CD14-positive monocyte (primary cell): ENCODE results near the gene MICAL2. TPM values are rescaled to one million over a fixed set of nuclear protein-coding genes. Genes with fewer than 3 reads are reported as not detected.
A peak's percentile ranks its signal among the peaks of the same experiment; 100 is the strongest.

Source experiments
- DNase-seq, 3 donors: peaks; one replicate each; pipeline ENCODE4 v3.0.0-alpha.2; 2011 to 2022
- H2AFZ ChIP-seq: 2 replicates; pipeline ENCODE4 v1.6.0; 2012; ENCODE audit warnings: mild to moderate bottlenecking, low read depth, low read length, inconsistent platforms; ENCODE audit not compliant: insufficient read depth, poor library complexity, severe bottlenecking
- H3K27ac ChIP-seq, 2 donors: 1 replicate in 1 of 2; 2 replicates in 1 of 2; pipeline ENCODE4 v1.5.1; 2012 to 2013; ENCODE audit warnings: low read length in 2 of 2, control low read depth in 1 of 2, inconsistent platforms in 1 of 2, low read depth in 1 of 2, mild to moderate bottlenecking in 1 of 2
- H3K27me3 ChIP-seq, 2 donors: one replicate each; pipeline versions ENCODE4 v1.6.0 to v1.6.1; 2011 to 2013; ENCODE audit warnings: low read length in 2 of 2; ENCODE audit not compliant: control insufficient read depth in 2 of 2, insufficient read depth in 2 of 2
- H3K36me3 ChIP-seq, 2 donors: replicated peaks in 1 of 2; 1 replicate in 1 of 2; 2 replicates in 1 of 2; pipeline versions ENCODE4 v1.5.1 to v1.6.1; 2012 to 2013; ENCODE audit warnings: low read length in 2 of 2, control low read depth in 1 of 2, inconsistent platforms in 1 of 2, mild to moderate bottlenecking in 1 of 2; ENCODE audit not compliant: insufficient read depth in 2 of 2, control insufficient read depth in 1 of 2
- H3K4me1 ChIP-seq, 2 donors: 1 replicate in 1 of 2; 2 replicates in 1 of 2; pipeline versions ENCODE4 v1.5.1 to v1.6.1; 2012 to 2013; ENCODE audit warnings: low read length in 2 of 2, control low read depth in 1 of 2, inconsistent platforms in 1 of 2, mild to moderate bottlenecking in 1 of 2, moderate library complexity in 1 of 2; ENCODE audit not compliant: insufficient read depth in 2 of 2, control insufficient read depth in 1 of 2
- H3K4me2 ChIP-seq: replicated peaks from 2 replicates; pipeline ENCODE3; 2012; ENCODE audit warnings: low read length, moderate library complexity, mild to moderate bottlenecking; ENCODE audit not compliant: poor library complexity, severe bottlenecking; ENCODE audit errors: extremely low read depth
- H3K4me3 ChIP-seq, 3 experiments: fragments of 200-600 bp in 1 of 3; sonication (generic) in 1 of 3; replicated peaks in 1 of 3; 1 replicate in 2 of 3; 2 replicates in 1 of 3; pipeline ENCODE4 v1.5.1; 2011 to 2013; ENCODE audit warnings: low read length in 3 of 3, mild to moderate bottlenecking in 3 of 3, control low read depth in 2 of 3, low read depth in 2 of 3, inconsistent platforms in 1 of 3, moderate library complexity in 1 of 3
- H3K79me2 ChIP-seq: 2 replicates; pipeline ENCODE4 v1.6.0; 2012; ENCODE audit warnings: mild to moderate bottlenecking, control low read depth, inconsistent platforms, low read length, moderate library complexity; ENCODE audit not compliant: insufficient read depth
- H3K9ac ChIP-seq: 2 replicates; pipeline ENCODE4 v1.6.0; 2017; ENCODE audit warnings: low read length, mild to moderate bottlenecking; ENCODE audit not compliant: insufficient read depth, poor library complexity, severe bottlenecking
- H3K9me3 ChIP-seq, 2 donors: replicated peaks in 1 of 2; 1 replicate in 1 of 2; 2 replicates in 1 of 2; pipeline versions ENCODE4 v1.5.1 to v1.6.1; 2012 to 2013; ENCODE audit warnings: low read length in 2 of 2, control low read depth in 1 of 2; ENCODE audit not compliant: control insufficient read depth in 1 of 2, insufficient read depth in 1 of 2
- H4K20me1 ChIP-seq: 2 replicates; pipeline ENCODE4 v1.6.0; 2012; ENCODE audit warnings: mild to moderate bottlenecking, low read length, control low read depth, moderate library complexity; ENCODE audit not compliant: insufficient read depth
- H3K27ac Mint-ChIP-seq, 7 donors: one replicate each; pipeline ENCODE4 v1.8.0; 2020; ENCODE audit warnings: mild to moderate bottlenecking in 7 of 7, mixed read lengths in 7 of 7, moderate library complexity in 6 of 7, inconsistent platforms in 2 of 7
- H3K27me3 Mint-ChIP-seq, 3 donors: one replicate each; pipeline ENCODE4 v1.8.0; 2021 to 2022; ENCODE audit warnings: low read depth in 3 of 3, mild to moderate bottlenecking in 3 of 3, mixed read lengths in 3 of 3, moderate library complexity in 3 of 3, inconsistent platforms in 1 of 3
- H3K36me3 Mint-ChIP-seq, 2 donors: one replicate each; pipeline ENCODE4 v1.8.0; 2020; ENCODE audit warnings: mixed read lengths in 2 of 2, inconsistent platforms in 1 of 2, mild to moderate bottlenecking in 1 of 2
- H3K4me1 Mint-ChIP-seq: one replicate; pipeline ENCODE4 v1.8.0; 2020; ENCODE audit warnings: mild to moderate bottlenecking, mixed read lengths
- H3K4me3 Mint-ChIP-seq, 2 donors: one replicate each; pipeline ENCODE4 v1.8.0; 2020; ENCODE audit warnings: mild to moderate bottlenecking in 2 of 2, mixed read lengths in 2 of 2, moderate library complexity in 1 of 2
- H3K9me3 Mint-ChIP-seq, 7 donors: one replicate each; pipeline ENCODE4 v1.8.0; 2020 to 2022; ENCODE audit warnings: mixed read lengths in 7 of 7, mild to moderate bottlenecking in 6 of 7, moderate library complexity in 6 of 7, inconsistent platforms in 2 of 7
- CTCF ChIP-seq: fragments of 200-600 bp; IDR thresholded peaks from one replicate; pipeline ENCODE4 v1.8.0; 2022; ENCODE audit warnings: antibody characterized with exemption, mild to moderate bottlenecking
- WGBS: methylation state at CpG from one replicate; pipeline ENCODE4 v1.1.5; 2013; ENCODE audit warnings: missing lambda C conversion rate; ENCODE audit not compliant: insufficient coverage; 5-methylcytosine and 5-hydroxymethylcytosine counted together
- intact Hi-C, 2 donors: fragments of 100-400 bp; cut with micrococcal nuclease; formaldehyde crosslinking; loops; one replicate each; pipeline versions ENCODE4 v1.15.0 to v1.15.1; 2023
- polyA minus RNA-seq: library from RNA; depleted of rRNA, polyadenylated mRNA; stranded (reverse); fragments of >200 nt; gene quantifications from 2 replicates; pipeline ENCODE4 v1.2.3, GENCODE V29; 2012
- polyA plus RNA-seq, 3 donors: library from polyadenylated mRNA; depleted of rRNA in 1 of 3; unstranded in 2 of 3; stranded (reverse) in 1 of 3; fragments of 300-500 nt in 2 of 3; fragments of >200 nt in 1 of 3; fragmentation: Illumina TruSeq in 2 of 3; gene quantifications; 1 replicate in 2 of 3; 2 replicates in 1 of 3; pipeline ENCODE4 v1.2.3, GENCODE V29; 2012 to 2021
- total RNA-seq, 12 experiments: library from RNA in 1 of 12; stranded (reverse) in 1 of 12; fragments of 120-200 nt in 1 of 12; gene quantifications; one replicate each; pipeline ENCODE4 v1.2.4 and lab custom pipeline; 2013 to 2026; ENCODE audit warnings: mixed read lengths in 6 of 12, inconsistent platforms in 1 of 12

MICAL2 gene
- 69.0 TPM for total RNA-seq (2013)
- 10 to 100 TPM; 39.8 to 72.5 (median 44.0) TPM for polyA plus RNA-seq
- 93.7 and 96.1 TPM in 2 replicates for polyA minus RNA-seq
- total RNA-seq (lab: John Stamatoyannopoulos, UW) = 17.4 to 183 (median 102) reads per million in 11 experiments

- Mint-ChIP-seq H3K27ac (peak within 1 kb of the TSS; percentile 50 to 95 (median 76)), H3K4me3 (peak within 1 kb of the TSS; percentile 85 to 93), H3K9me3 (no peaks in the 10 kb centered on the region), H3K4me1 (peaks cover 66% of the 10 kb centered on the region), H3K27me3 (peaks cover 0 to 4% (median 1%) of the 10 kb centered on the region in 3 donors), H3K36me3 (peaks cover 22 to 30% of the 10 kb centered on the region in 2 donors)
- WGBS = under 1% methylated on average over 56 of the region's 56 CpGs
- Histone ChIP-seq H3K4me1 (peaks cover 39 to 61% of the 10 kb centered on the region in 2 donors), H2AFZ (peak within 1 kb of the TSS; percentile 58), H3K9me3 (no peaks in the 10 kb centered on the region), H3K4me2 (peak within 1 kb of the TSS; percentile 96), H4K20me1 (peaks cover 46% of the 10 kb centered on the region), H3K9ac (peak within 1 kb of the TSS; percentile 69), H3K79me2 (peaks cover 44% of the 10 kb centered on the region), H3K36me3 (peaks cover 0 to 26% of the 10 kb centered on the region in 2 donors), H3K27me3 (no peaks in the 10 kb centered on the region), H3K27ac (peak within 1 kb of the TSS in 1 of 2 donors; percentile 76), H3K4me3 (peak within 1 kb of the TSS; percentile 76 to 98 (median 83))
- peak; percentile 79 to 85 (median 80) for DNase-seq
- intact Hi-C loops = loop anchor here in 1 of 2 donors (5.0 kb wide), 1 partner anchor 47 kb away; no protein-coding TSS in a partner anchor
- no peak for TF ChIP-seq CTCF
Observed at GRCh38 chr11:12110201-12110713, at the start of gene MICAL2. Gene MICAL2, plus strand, starts transcription at chr11:12110590. Its CDS starts 51,566 bp downstream, at chr11:12162156.

GRCh38 chr11:12061851-12062560 lies 48.4 kb upstream of the MICAL2 start:
- Histone ChIP-seq H3K27ac (no peak overlapping the region), H3K4me1 (peaks cover 11 to 20% of the 10 kb centered on the region in 2 donors), H2AFZ (no peak overlapping the region), H3K79me2 (no peaks in the 10 kb centered on the region), H4K20me1 (no peaks in the 10 kb centered on the region), H3K9ac (no peak overlapping the region), H3K4me2 (no peak overlapping the region), H3K27me3 (no peaks in the 10 kb centered on the region), H3K4me3 (no peak overlapping the region), H3K9me3 (peaks cover 7 to 8% of the 10 kb centered on the region in 2 donors), H3K36me3 (no peaks in the 10 kb centered on the region)
- no peak overlapping the region for H3K4me3 Mint-ChIP-seq
- peaks cover 3 to 4% (median 3%) of the 10 kb centered on the region in 3 donors for H3K27me3 Mint-ChIP-seq
- WGBS = 34% methylated on average over 7 of the region's 9 CpGs
- peak overlapping the region in 1 of 7 donors; percentile 46 for H3K27ac Mint-ChIP-seq
- peaks cover 4 to 15% (median 13%) of the 10 kb centered on the region in 7 donors for H3K9me3 Mint-ChIP-seq
- H3K4me1 Mint-ChIP-seq = peaks cover 22% of the 10 kb centered on the region
- no peak for TF ChIP-seq CTCF
- intact Hi-C loops = no loop called here
- H3K36me3 Mint-ChIP-seq = peaks cover 0 to under 1% of the 10 kb centered on the region in 2 donors
- DNase-seq = no peak
